PC-3 (cell line): ENCODE results near the gene DGUOK. TPM values are rescaled to one million over a fixed set of nuclear protein-coding genes. Genes with fewer than 3 reads are reported as not detected.
A peak's percentile ranks its signal among the peaks of the same experiment; 100 is the strongest.

ENCODE experiments used
- ATAC-seq: fragments of 200-7000 bp; cut with Tn5 transposase; 2 replicates; pipeline ENCODE4 v1.9.1; 2020; ENCODE audit warnings: mild to moderate bottlenecking, moderate library complexity
- BruUV-seq: library from RNA; stranded (reverse); fragments of 400-500 nt; replicated peaks from 2 replicates; lab custom pipeline; 2021; lab: Mats Ljungman, UMichigan
- CTCF ChIA-PET: fragments of 300-600 bp; sonication (Branson Sonifier 250); formaldehyde crosslinking; loops from one replicate; lab custom pipeline; 2022; ENCODE audit warnings: antibody characterized with exemption; lab: Charles Lee
- POLR2A ChIA-PET: fragments of 300-600 bp; sonication (Branson Sonifier 250); formaldehyde crosslinking; loops from one replicate; lab custom pipeline; 2022; ENCODE audit warnings: antibody characterized with exemption; ENCODE audit not compliant: unreplicated experiment; lab: Charles Lee
- DNase-seq: peaks from one replicate; pipeline ENCODE4 v3.0.0-alpha.2; 2015
- H2AFZ ChIP-seq: fragments of 300-600 bp; sonication (generic); 2 replicates; pipeline ENCODE4 v1.6.0; 2016; ENCODE audit warnings: antibody characterized with exemption, low read length
- H3F3A ChIP-seq: fragments of 300-600 bp; sonication (generic); one replicate; pipeline ENCODE4 v1.6.0; 2017; ENCODE audit warnings: antibody characterized with exemption, low read length, control low read depth, mild to moderate bottlenecking; ENCODE audit not compliant: unreplicated experiment
- H3K27ac ChIP-seq: fragments of 300-600 bp; sonication (generic); 2 replicates; pipeline ENCODE4 v1.5.1; 2016; ENCODE audit warnings: mild to moderate bottlenecking, low read length
- H3K27me3 ChIP-seq: fragments of 300-600 bp; sonication (generic); 2 replicates; pipeline ENCODE4 v1.6.1; 2016; ENCODE audit warnings: low read length, mixed read lengths
- H3K36me3 ChIP-seq: fragments of 300-600 bp; sonication (generic); 2 replicates; pipeline ENCODE4 v1.6.1; 2016; ENCODE audit warnings: low read depth, mixed run types, low read length, mixed read lengths
- H3K4me1 ChIP-seq: fragments of 300-600 bp; sonication (generic); 2 replicates; pipeline ENCODE4 v1.5.1; 2016; ENCODE audit warnings: low read length; ENCODE audit not compliant: insufficient read depth
- H3K4me2 ChIP-seq: fragments of 300-600 bp; sonication (generic); 2 replicates; pipeline ENCODE4 v1.6.0; 2016; ENCODE audit warnings: low read length
- H3K4me3 ChIP-seq: fragments of 300-600 bp; sonication (generic); 2 replicates; pipeline ENCODE4 v1.5.1; 2016; ENCODE audit warnings: mild to moderate bottlenecking, low read length, mixed read lengths
- H3K79me2 ChIP-seq: fragments of 300-600 bp; sonication (generic); 2 replicates; pipeline ENCODE4 v1.6.1; 2017; ENCODE audit warnings: low read length, mixed read lengths
- H3K9ac ChIP-seq: fragments of 300-600 bp; sonication (generic); 2 replicates; pipeline ENCODE4 v1.6.0; 2016; ENCODE audit warnings: mild to moderate bottlenecking, low read length
- H3K9me2 ChIP-seq: fragments of 300-600 bp; sonication (generic); replicated peaks from 2 replicates; pipeline ENCODE4 v1.6.1; 2016; ENCODE audit warnings: mixed run types, low read length, mixed read lengths
- H3K9me3 ChIP-seq: fragments of 300-600 bp; sonication (generic); 2 replicates; pipeline ENCODE4 v1.6.1; 2016; ENCODE audit warnings: low read length, mixed read lengths
- H4K20me1 ChIP-seq: fragments of 300-600 bp; sonication (generic); 2 replicates; pipeline ENCODE4 v1.6.1; 2016; ENCODE audit warnings: low read length, mixed read lengths
- CTCF ChIP-seq: fragments of 300-600 bp; sonication (generic); conservative IDR thresholded peaks from 2 replicates; pipeline ENCODE4 v1.5.1; 2017; ENCODE audit warnings: antibody characterized with exemption, low read depth, mild to moderate bottlenecking, low read length
- EZH2 ChIP-seq: fragments of 300-600 bp; sonication (generic); IDR thresholded peaks from one replicate; pipeline ENCODE4 v1.6.1; 2017; ENCODE audit warnings: antibody characterized with exemption, mild to moderate bottlenecking, low read length; ENCODE audit not compliant: unreplicated experiment
- EZH2phosphoT487 ChIP-seq: fragments of 300-600 bp; sonication (generic); IDR thresholded peaks from 2 replicates; pipeline ENCODE4 v1.6.1; 2018; ENCODE audit warnings: mild to moderate bottlenecking, antibody characterized with exemption, low read length, borderline replicate concordance
- intact Hi-C: fragments of 100-400 bp; cut with micrococcal nuclease; formaldehyde crosslinking; loops from 2 replicates; pipeline ENCODE4 v1.9.0; 2023
- total RNA-seq: library from RNA; depleted of rRNA; stranded (reverse); fragments of >200 nt; gene quantifications from 2 replicates; pipeline ENCODE4 v1.2.3, GENCODE V29; 2014

DGUOK gene
- total RNA-seq, 1 experiment from 2014 or later: 61.3 TPM

- Histone ChIP-seq H3K4me2 (no peak overlapping the region), H3K9ac (no peak overlapping the region), H3K36me3 (no peaks in the 10 kb centered on the region), H3K9me3 (no peaks in the 10 kb centered on the region), H3K27ac (no peak overlapping the region), H3K79me2 (no peaks in the 10 kb centered on the region), H2AFZ (no peak overlapping the region), H3K9me2 (no peaks in the 10 kb centered on the region), H3K4me1 (peaks cover 5% of the 10 kb centered on the region), H4K20me1 (no peaks in the 10 kb centered on the region), H3K27me3 (no peaks in the 10 kb centered on the region), H3K4me3 (no peak overlapping the region), H3F3A (no peaks in the 10 kb centered on the region)
- TF ChIP-seq CTCF (no peak), EZH2 (no peak), EZH2phosphoT487 (no peak)
- ATAC-seq (no peak), DNase-seq (no peak)
- BruUV-seq: no TSS peak
- ChIA-PET POLR2A (no interaction called here), CTCF (no interaction called here)
- intact Hi-C loops: no loop called here
These were observed 38.3 kb upstream of the DGUOK start for GRCh38 chr2:73888388-73888787.

- ATAC-seq (no peak), DNase-seq (no peak)
- Histone ChIP-seq H3K4me2 (no peak overlapping the region), H4K20me1 (no peaks in the 10 kb centered on the region), H3K27me3 (no peaks in the 10 kb centered on the region), H3K79me2 (no peaks in the 10 kb centered on the region), H3F3A (no peaks in the 10 kb centered on the region), H3K9me3 (no peaks in the 10 kb centered on the region), H3K4me1 (peaks cover 5% of the 10 kb centered on the region), H3K9ac (no peak overlapping the region), H2AFZ (no peak overlapping the region), H3K27ac (no peak overlapping the region), H3K9me2 (no peaks in the 10 kb centered on the region), H3K36me3 (no peaks in the 10 kb centered on the region), H3K4me3 (no peak overlapping the region)
- intact Hi-C loops: no loop called here
- BruUV-seq: no TSS peak
- ChIA-PET POLR2A (no interaction called here), CTCF (no interaction called here)
- TF ChIP-seq EZH2phosphoT487 (no peak), CTCF (no peak), EZH2 (no peak)
These were observed 37.5 kb upstream of the DGUOK start for GRCh38 chr2:73889206-73889605.

GRCh38 chr2:73890301-73891092, 36.2 kb upstream of the DGUOK start:
- no peaks in the 10 kb centered on the region for H3F3A ChIP-seq
- H3K9ac ChIP-seq: no peak overlapping the region
- BruUV-seq: no TSS peak
- no peaks in the 10 kb centered on the region for H3K79me2 ChIP-seq
- H3K27ac ChIP-seq: no peak overlapping the region
- H3K4me2 ChIP-seq: no peak overlapping the region
- H2AFZ ChIP-seq: no peak overlapping the region
- H3K36me3 ChIP-seq: no peaks in the 10 kb centered on the region
- CTCF ChIA-PET: interaction anchor here (0.5 kb wide), 1 partner anchor 713 kb away, joined by 7 read pairs; no protein-coding TSS in a partner anchor
- no peaks in the 10 kb centered on the region for H4K20me1 ChIP-seq
- no peak for TF ChIP-seq EZH2phosphoT487
- no peak for TF ChIP-seq EZH2
- no peak for TF ChIP-seq CTCF
- DNase-seq (peak; percentile 35), ATAC-seq (peak; percentile 45)
- H3K27me3 ChIP-seq: no peaks in the 10 kb centered on the region
- H3K4me3 ChIP-seq: no peak overlapping the region
- H3K4me1 ChIP-seq: peaks cover 5% of the 10 kb centered on the region
- H3K9me2 ChIP-seq: no peaks in the 10 kb centered on the region
- intact Hi-C loops: no loop called here
- no peaks in the 10 kb centered on the region for H3K9me3 ChIP-seq
- POLR2A ChIA-PET: no interaction called here
